Breast epithelium (tissue), 3 donors: ENCODE results near the gene MGARP.

Experiments
- POLR2AphosphoS5 ChIP-seq, 3 donors: sonication (generic); formaldehyde crosslinking; IDR thresholded peaks; one replicate each; pipeline ENCODE4 v1.6.1; 2017; ENCODE audit warnings: antibody characterized with exemption in 3 of 3
- TF ChIP-seq, protein P1 (sequence below), 3 donors: fragments of 450-650 bp; IDR thresholded peaks; one replicate each; pipeline ENCODE4 v1.5.1; 2016 to 2017; ENCODE audit warnings: antibody characterized with exemption in 3 of 3, mild to moderate bottlenecking in 3 of 3, moderate library complexity in 3 of 3

DNA sequence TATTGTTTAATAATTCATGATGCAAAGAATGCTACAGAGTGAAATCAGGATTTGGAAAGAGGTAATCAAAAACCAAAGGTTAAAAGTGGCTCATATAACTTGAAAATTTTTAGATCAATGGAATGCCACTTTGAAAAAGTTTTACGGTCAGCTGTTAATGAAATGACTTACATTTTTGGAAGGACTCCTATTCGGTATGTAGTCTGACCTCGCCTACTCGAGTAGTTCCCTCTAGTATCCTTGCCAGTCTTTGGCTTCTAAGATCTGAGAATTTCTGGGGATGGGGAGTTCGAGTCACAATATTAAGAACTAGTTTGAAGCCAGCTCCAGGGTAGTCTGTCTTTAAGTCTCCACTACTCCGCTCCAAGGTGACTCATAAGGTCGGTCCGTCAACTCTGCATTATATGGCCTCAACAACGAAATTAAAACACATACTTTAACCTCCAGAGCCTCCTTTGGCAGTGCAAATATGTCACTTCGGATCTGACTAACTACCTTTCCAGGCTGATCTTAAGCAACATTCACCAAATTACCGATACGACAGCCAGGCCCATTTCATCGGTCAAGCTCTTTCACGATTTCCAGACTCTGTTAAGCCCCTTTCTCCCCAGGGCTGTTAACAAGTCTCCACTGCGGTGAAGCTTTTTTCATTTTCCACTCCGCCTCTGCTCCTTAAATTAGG is 20.5 kb upstream of the MGARP start:
- TF ChIP-seq, protein P1, sequence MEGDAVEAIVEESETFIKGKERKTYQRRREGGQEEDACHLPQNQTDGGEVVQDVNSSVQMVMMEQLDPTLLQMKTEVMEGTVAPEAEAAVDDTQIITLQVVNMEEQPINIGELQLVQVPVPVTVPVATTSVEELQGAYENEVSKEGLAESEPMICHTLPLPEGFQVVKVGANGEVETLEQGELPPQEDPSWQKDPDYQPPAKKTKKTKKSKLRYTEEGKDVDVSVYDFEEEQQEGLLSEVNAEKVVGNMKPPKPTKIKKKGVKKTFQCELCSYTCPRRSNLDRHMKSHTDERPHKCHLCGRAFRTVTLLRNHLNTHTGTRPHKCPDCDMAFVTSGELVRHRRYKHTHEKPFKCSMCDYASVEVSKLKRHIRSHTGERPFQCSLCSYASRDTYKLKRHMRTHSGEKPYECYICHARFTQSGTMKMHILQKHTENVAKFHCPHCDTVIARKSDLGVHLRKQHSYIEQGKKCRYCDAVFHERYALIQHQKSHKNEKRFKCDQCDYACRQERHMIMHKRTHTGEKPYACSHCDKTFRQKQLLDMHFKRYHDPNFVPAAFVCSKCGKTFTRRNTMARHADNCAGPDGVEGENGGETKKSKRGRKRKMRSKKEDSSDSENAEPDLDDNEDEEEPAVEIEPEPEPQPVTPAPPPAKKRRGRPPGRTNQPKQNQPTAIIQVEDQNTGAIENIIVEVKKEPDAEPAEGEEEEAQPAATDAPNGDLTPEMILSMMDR (IDR thresholded peaks at IDR 0.05), result no peak
- TF ChIP-seq POLR2AphosphoS5 (IDR thresholded peaks at IDR 0.05), result no peak
